GM21737 (cell line): ENCODE data around the gene DMTF1.
A peak's percentile ranks its signal among the peaks of the same experiment; 100 is the strongest.
"Not testable (repeated sequence)": the region's sequence is repeated elsewhere in the genome, so short reads cannot be mapped to it uniquely, and the experiment has no call there.

ENCODE experiments used
- ATAC-seq: cut with Tn5 transposase; IDR thresholded peaks from one replicate; pipeline ENCODE4 v1.9.1; 2021; ENCODE audit warnings: mild to moderate bottlenecking, moderate library complexity; ENCODE audit not compliant: unreplicated experiment

The DMTF1 gene

GRCh38 chr7:87220026-87220733, 67.9 kb downstream of the DMTF1 start:
- ATAC-seq: peak; percentile 35

- no peak for ATAC-seq
Observed at GRCh38 chr7:87220734-87221215, 68.5 kb downstream of the DMTF1 start.

- no peak for ATAC-seq
Observed at GRCh38 chr7:87223666-87224065, 71.4 kb downstream of the DMTF1 start.

DNA sequence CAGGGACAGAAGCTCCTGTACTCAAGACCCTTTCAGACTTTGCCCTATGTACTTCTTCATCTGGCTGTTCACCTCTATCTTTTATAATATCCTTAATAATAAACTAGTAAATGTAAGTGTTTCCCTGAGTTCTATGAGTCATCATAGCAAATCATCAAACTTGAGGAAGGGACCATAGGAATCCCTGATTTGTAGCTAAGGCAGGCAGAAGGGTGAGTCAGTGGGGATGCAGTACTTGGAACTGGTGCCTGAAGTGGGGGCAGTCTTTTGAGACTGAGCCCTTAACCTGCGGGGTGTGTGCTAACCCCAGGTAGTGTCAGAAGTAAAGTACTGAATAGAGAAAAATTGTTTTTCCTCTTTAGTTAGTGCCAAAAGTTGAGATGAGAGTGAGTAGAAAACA, 73.4 kb downstream of the DMTF1 start:
- ATAC-seq: no peak

GRCh38 chr7:87226495-87226894, 74.2 kb downstream of the DMTF1 start:
- ATAC-seq: no peak

- no peak for ATAC-seq
Observed at GRCh38 chr7:87231258-87231657, 79.0 kb downstream of the DMTF1 start.

DNA sequence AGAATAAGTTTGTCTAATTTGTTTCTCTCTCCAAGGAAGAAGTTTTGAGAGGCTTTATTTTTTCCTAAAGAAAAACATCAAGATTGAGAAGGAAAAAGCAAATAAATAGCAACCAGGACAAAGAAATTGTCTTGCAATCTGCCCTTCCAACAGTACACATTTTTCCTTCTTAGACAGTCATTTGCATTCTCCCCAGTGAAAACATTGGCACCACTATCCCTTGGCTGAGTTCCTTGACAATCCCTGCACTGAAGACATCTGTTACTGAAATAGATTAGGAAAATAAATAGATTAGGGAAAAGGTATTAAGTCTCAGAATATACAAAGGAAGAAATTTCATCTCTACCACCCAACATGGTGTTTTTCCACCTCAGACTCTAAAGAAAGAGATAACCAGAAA, 79.5 kb downstream of the DMTF1 start:
- ATAC-seq: no peak

GRCh38 chr7:87234949-87235348, 82.7 kb downstream of the DMTF1 start:
- no peak for ATAC-seq

- not testable (repeated sequence) for ATAC-seq
Observed at GRCh38 chr7:87238464-87239051, 86.3 kb downstream of the DMTF1 start.

GRCh38 chr7:87245671-87246070, 93.4 kb downstream of the DMTF1 start:
- not testable (repeated sequence) for ATAC-seq
